Peyer's patch (tissue), 4 donors: ENCODE results near the gene ARHGAP24.

ENCODE experiments used
- CTCF ChIP-seq, 6 experiments: fragments of 450-650 bp in 4 of 6; fragments of 200-600 bp in 2 of 6; sonication (generic) in 1 of 6; IDR thresholded peaks; one replicate each; pipeline ENCODE4 v1.5.1; 2017 to 2019; ENCODE audit warnings: antibody characterized with exemption in 6 of 6, mild to moderate bottlenecking in 3 of 6, moderate library complexity in 1 of 6
- POLR2A ChIP-seq, 2 donors: fragments of 450-650 bp; IDR thresholded peaks; one replicate each; pipeline ENCODE4 v1.5.1; 2017; ENCODE audit warnings: antibody characterized with exemption in 2 of 2, mild to moderate bottlenecking in 2 of 2, moderate library complexity in 2 of 2

GRCh38 chr4:85938902-85939301 lies 464.0 kb downstream of the ARHGAP24 start:
- TF ChIP-seq CTCF (IDR thresholded peaks at IDR 0.05) (no peak), POLR2A (IDR thresholded peaks at IDR 0.05) (no peak)
